Smooth muscle cell (in vitro differentiated cells): Measurements from ENCODE around the gene TECRL. TPM values are rescaled to one million over a fixed set of nuclear protein-coding genes. Genes with fewer than 3 reads are reported as not detected.

Experiments used
- DNase-seq: peaks from one replicate; lab custom pipeline; 2025; ENCODE audit not compliant: unreplicated experiment; lab: John Stamatoyannopoulos, UW
- H2AFZ ChIP-seq: fragments of 200-600 bp; sonication (generic); 2 replicates; pipeline ENCODE4 v1.6.0; 2016; ENCODE audit warnings: antibody characterized with exemption, low read depth, mild to moderate bottlenecking
- H3F3A ChIP-seq: fragments of 200-600 bp; sonication (generic); 2 replicates; pipeline ENCODE4 v1.6.0; 2017; ENCODE audit warnings: antibody characterized with exemption, low read depth
- H3K27ac ChIP-seq: fragments of 200-600 bp; sonication (generic); 2 replicates; pipeline ENCODE4 v1.5.1; 2016; ENCODE audit warnings: low read depth, mild to moderate bottlenecking
- H3K27me3 ChIP-seq: fragments of 200-600 bp; sonication (generic); 2 replicates; pipeline ENCODE4 v1.6.1; 2016; ENCODE audit warnings: low read depth, mild to moderate bottlenecking
- H3K36me3 ChIP-seq: fragments of 200-600 bp; sonication (generic); 2 replicates; pipeline ENCODE4 v1.5.1; 2016; ENCODE audit warnings: low read depth
- H3K4me1 ChIP-seq: fragments of 200-600 bp; sonication (generic); 2 replicates; pipeline ENCODE4 v1.5.1; 2016; ENCODE audit warnings: low read depth
- H3K4me2 ChIP-seq: fragments of 200-600 bp; sonication (generic); 2 replicates; pipeline ENCODE4 v1.6.0; 2016; ENCODE audit warnings: mild to moderate bottlenecking
- H3K4me3 ChIP-seq: fragments of 200-600 bp; sonication (generic); 2 replicates; pipeline ENCODE4 v1.5.1; 2016; ENCODE audit warnings: mild to moderate bottlenecking
- H3K79me2 ChIP-seq: fragments of 200-600 bp; sonication (generic); 2 replicates; pipeline ENCODE4 v1.6.0; 2016; ENCODE audit warnings: low read depth, mild to moderate bottlenecking
- H3K9ac ChIP-seq: fragments of 200-600 bp; sonication (generic); 2 replicates; pipeline ENCODE4 v1.6.0; 2016; ENCODE audit warnings: low read depth
- H3K9me3 ChIP-seq: fragments of 200-600 bp; sonication (generic); replicated peaks from 2 replicates; pipeline ENCODE4 v1.5.1; 2016; ENCODE audit warnings: low read depth
- H4K20me1 ChIP-seq: fragments of 200-600 bp; sonication (generic); 2 replicates; pipeline ENCODE4 v1.6.0; 2016; ENCODE audit warnings: low read depth
- CTCF ChIP-seq: fragments of 200-600 bp; sonication (generic); IDR thresholded peaks from 2 replicates; pipeline ENCODE4 v1.5.1; 2017; ENCODE audit warnings: borderline replicate concordance, mild to moderate bottlenecking, antibody characterized with exemption; ENCODE audit not compliant: insufficient read depth, poor library complexity, severe bottlenecking
- WGBS: methylation state at CpG from one replicate; pipeline ENCODE4 v1.1.7; 2016; ENCODE audit warnings: low lambda C conversion rate; 5-methylcytosine and 5-hydroxymethylcytosine counted together
- polyA plus RNA-seq: library from polyadenylated mRNA; unstranded; fragments of >200 nt; fragmentation: Nextera tagmentation; extraction: Ambion mirVana; gene quantifications from 2 replicates; pipeline ENCODE4 v1.2.1, GENCODE V29; 2016
- total RNA-seq: library from RNA; depleted of rRNA; stranded (reverse); fragments of >200 nt; gene quantifications from 2 replicates; pipeline ENCODE4 v1.2.3, GENCODE V29; 2014

TECRL gene
- total and polyA plus RNA-seq, 2 experiments from 2014 or later: not detected

GRCh38 chr4:64394469-64394868 lies 14.8 kb downstream of the TECRL start:
- no peak for TF ChIP-seq CTCF
- H3K27me3 ChIP-seq: no peaks in the 10 kb centered on the region
- no peak overlapping the region for H3K9ac ChIP-seq

GRCh38 chr4:64388252-64388651 lies 21.0 kb downstream of the TECRL start:
- no peak for TF ChIP-seq CTCF
- Histone ChIP-seq H3F3A (no peaks in the 10 kb centered on the region), H4K20me1 (no peaks in the 10 kb centered on the region), H2AFZ (no peak overlapping the region), H3K79me2 (no peaks in the 10 kb centered on the region), H3K27ac (no peak overlapping the region), H3K4me1 (no peaks in the 10 kb centered on the region), H3K4me2 (no peak overlapping the region), H3K27me3 (no peaks in the 10 kb centered on the region), H3K9me3 (no peaks in the 10 kb centered on the region), H3K9ac (no peak overlapping the region), H3K36me3 (no peaks in the 10 kb centered on the region), H3K4me3 (no peak overlapping the region)
- no peak for DNase-seq
- 100% methylated on average over 1 of the region's 1 CpG for WGBS

More at GRCh38 chr4:64394469-64394868, 14.8 kb downstream of the TECRL start:
- Histone ChIP-seq H3K4me1 (no peaks in the 10 kb centered on the region), H3K36me3 (no peaks in the 10 kb centered on the region), H3K4me2 (no peak overlapping the region), H2AFZ (no peak overlapping the region), H3F3A (no peaks in the 10 kb centered on the region), H3K27ac (no peak overlapping the region), H3K9me3 (no peaks in the 10 kb centered on the region), H3K79me2 (no peaks in the 10 kb centered on the region), H4K20me1 (no peaks in the 10 kb centered on the region), H3K4me3 (no peak overlapping the region)
- no peak for DNase-seq
- 90% methylated on average over 3 of the region's 3 CpGs for WGBS

GRCh38 chr4:64385220-64385619 lies 24.0 kb downstream of the TECRL start:
- H4K20me1 ChIP-seq: no peaks in the 10 kb centered on the region
- H3K27me3 ChIP-seq: no peaks in the 10 kb centered on the region
- no peak overlapping the region for H3K4me3 ChIP-seq
- no peak overlapping the region for H3K9ac ChIP-seq
- DNase-seq: no peak
- H3F3A ChIP-seq: no peaks in the 10 kb centered on the region
- H3K27ac ChIP-seq: no peak overlapping the region
- H3K79me2 ChIP-seq: no peaks in the 10 kb centered on the region
- H3K36me3 ChIP-seq: no peaks in the 10 kb centered on the region
- no peak overlapping the region for H3K4me2 ChIP-seq
- 95% methylated on average over 1 of the region's 1 CpG for WGBS
- H3K4me1 ChIP-seq: no peaks in the 10 kb centered on the region
- TF ChIP-seq CTCF: no peak
- no peaks in the 10 kb centered on the region for H3K9me3 ChIP-seq
- no peak overlapping the region for H2AFZ ChIP-seq

GRCh38 chr4:64384237-64385203 lies 24.7 kb downstream of the TECRL start:
- DNase-seq: no peak
- no peak for TF ChIP-seq CTCF
- Histone ChIP-seq H3K27me3 (no peaks in the 10 kb centered on the region), H3K36me3 (no peaks in the 10 kb centered on the region), H3K9ac (no peak overlapping the region), H3K9me3 (no peaks in the 10 kb centered on the region), H3F3A (no peaks in the 10 kb centered on the region), H3K79me2 (no peaks in the 10 kb centered on the region), H3K4me2 (no peak overlapping the region), H3K27ac (no peak overlapping the region), H4K20me1 (no peaks in the 10 kb centered on the region), H2AFZ (no peak overlapping the region), H3K4me1 (no peaks in the 10 kb centered on the region), H3K4me3 (no peak overlapping the region)
- WGBS: 96% methylated on average over 1 of the region's 1 CpG
